Pulmonary artery endothelial cell (primary cell): Measurements from ENCODE around the gene HK1. TPM values are rescaled to one million over a fixed set of nuclear protein-coding genes. Genes with fewer than 3 reads are reported as not detected.
"Not testable (repeated sequence)": the region's sequence is repeated elsewhere in the genome, so short reads cannot be mapped to it uniquely, and the experiment has no call there.

ENCODE experiments used
- DNase-seq: peaks from one replicate; pipeline ENCODE4 v3.0.0-alpha.2; 2011; ENCODE audit warnings: low read depth, low spot score
- total RNA-seq: library from RNA; depleted of rRNA; stranded (reverse); fragments of >200 nt; gene quantifications from 2 replicates; pipeline ENCODE4 v1.2.3, GENCODE V29; 2014

Gene HK1
- total RNA-seq, 1 donor from 2014 or later, result 157 TPM

DNA sequence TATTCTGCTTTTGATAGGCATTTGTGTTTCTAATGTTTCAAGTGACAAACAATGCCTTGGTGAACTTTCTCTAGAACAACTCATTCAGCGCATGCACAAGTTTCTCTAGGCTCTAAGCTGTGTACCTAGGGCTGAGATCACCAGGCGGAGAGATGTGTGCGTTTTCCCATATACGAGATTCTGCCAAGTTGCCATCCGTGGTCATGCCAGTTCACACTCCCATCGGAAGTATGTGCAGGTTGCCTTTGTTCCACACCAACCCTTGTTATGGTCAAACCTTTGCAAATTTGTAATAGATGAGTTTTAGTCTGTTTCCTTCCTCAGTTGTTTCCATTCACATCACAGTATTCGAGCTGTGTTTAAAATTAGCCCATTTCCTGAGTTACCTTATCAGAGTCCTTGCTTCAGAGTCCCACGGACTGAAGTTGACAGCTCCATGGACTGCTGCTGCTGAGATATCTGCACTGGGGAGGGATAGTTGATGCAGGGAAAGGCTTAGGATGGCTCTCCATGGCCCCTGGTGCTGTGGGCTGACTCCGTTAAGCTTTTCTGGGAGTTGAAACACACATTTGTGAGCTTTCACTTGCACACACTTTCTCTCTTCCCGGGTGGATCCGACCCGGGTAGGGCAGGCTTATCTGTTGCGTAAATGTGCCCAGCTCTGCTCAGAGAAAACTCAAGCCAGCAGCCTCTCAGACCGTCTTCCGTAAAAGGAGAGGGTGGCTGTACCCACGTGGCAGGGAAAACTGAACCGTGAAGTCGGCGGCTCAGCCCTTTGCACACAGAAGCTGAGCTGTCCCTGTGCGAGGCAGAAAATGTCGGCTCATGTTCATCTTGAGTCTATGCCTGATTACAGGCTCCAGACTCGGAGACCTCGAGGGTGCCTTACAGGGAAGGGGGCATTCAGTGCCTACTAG is 49.4 kb downstream of the HK1 start:
- no peak for DNase-seq

DNA sequence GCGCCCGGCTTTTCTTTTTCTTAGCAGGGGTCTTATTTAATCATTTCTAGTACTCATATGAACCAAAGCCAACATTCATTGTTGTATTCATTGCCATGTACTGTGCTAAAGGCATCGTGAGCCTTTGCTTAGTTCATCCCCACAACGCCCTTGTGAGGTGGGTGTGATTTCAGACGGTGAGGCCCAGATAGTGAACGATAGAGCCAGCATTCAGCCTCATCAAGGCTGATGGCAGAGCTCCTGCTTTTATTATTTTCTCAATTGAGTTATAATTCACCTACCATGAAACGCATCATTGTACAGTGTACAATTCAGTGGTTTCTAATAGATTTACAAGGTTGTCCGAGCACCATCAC is 50.1 kb downstream of the HK1 start:
- no peak for DNase-seq

DNA sequence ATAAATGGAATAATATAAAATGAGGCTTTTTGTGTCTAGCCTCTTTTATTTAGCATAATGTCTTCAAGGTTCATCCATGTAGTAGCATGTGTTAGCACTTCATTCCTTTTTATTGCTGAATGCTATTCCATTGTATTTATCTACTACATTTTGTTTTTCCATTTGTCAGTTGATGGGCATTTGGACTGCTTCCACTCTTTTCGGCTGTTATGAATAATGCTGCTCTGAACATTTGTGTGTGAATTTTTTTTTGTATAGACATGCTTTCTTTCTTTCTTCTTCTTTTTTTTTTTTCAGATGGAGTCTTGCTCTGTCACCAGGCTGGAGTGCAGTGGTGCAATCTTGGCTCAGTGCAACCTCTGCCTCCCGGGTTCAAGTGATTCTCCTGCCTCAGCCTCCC is 50.6 kb downstream of the HK1 start:
- DNase-seq, result not testable (repeated sequence)

DNA sequence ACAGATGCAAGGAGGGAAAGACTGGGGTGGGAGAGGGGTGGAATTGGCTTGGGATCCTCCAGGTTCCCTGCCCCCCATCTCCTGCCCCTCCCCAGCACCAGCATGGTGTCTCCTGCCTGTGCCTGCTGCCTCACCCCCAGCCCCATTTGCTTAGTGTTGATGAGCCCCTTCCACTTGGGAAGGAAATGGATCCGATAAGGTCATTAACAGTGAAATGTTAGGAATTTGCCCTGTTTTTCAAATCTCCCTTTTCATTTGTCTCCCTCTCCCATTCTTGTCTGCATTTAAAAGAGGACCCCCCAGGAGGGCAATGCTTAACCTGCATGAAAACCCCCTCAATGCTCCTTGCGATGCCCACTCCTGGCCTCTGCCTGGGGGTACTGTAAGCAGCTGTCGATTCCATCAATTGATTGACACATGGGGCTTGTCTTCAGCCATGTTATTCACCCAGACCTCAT is 51.5 kb downstream of the HK1 start:
- no peak for DNase-seq

DNA sequence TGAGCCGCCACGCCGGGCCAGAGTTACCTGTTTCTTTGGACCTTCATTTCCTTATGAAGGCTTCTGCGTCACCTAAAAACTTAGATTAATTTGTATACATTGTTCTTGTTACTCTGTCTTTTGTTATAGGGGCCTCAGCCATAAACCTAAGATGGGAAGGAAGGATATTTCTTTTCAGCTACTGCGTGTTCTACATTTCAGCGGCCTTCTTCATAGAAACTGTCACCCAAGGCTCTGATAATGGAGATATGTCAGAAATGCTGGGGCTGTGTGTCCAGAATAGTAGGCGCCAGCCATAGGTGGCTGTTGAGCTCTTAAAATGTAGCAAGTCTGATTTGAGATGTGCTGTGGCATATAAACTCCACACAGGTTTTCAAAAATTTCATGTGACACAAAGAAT is 52.9 kb downstream of the HK1 start:
- DNase-seq, result no peak

DNA sequence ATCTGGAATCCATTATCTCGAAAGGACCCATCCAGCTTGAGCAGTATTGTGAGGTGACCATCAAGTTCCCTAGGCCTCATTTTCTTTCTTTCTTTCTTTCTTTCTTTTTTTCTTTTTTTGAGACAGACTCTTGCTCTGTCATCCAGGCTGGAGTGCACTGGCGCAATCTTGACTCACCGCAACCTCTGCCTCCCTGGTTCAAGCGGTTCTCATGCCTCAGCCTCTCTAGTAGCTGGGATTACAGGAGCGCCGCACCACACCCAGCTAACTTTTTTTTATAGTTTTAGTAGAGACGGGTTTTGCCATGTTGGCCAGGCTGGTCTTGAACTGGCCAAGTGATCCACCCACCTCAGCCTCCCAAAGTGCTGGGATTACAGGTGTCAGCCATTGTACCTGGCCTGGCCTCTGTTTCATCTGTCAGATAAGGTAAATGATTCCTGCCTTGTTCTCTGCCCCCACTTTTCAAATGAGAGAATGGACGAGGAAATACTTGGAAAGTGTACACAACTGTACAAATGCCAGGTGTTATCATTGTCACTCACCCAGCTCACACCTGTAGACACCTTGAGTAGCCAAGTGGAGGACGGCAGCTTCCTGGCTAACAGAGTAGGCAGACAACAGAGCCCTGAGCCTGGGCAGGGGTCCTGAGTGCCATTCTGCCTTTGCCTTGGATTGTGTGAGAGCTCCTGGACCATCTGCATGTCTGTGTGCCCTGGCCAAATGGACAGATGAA is 54.1 kb downstream of the HK1 start:
- no peak for DNase-seq

DNA sequence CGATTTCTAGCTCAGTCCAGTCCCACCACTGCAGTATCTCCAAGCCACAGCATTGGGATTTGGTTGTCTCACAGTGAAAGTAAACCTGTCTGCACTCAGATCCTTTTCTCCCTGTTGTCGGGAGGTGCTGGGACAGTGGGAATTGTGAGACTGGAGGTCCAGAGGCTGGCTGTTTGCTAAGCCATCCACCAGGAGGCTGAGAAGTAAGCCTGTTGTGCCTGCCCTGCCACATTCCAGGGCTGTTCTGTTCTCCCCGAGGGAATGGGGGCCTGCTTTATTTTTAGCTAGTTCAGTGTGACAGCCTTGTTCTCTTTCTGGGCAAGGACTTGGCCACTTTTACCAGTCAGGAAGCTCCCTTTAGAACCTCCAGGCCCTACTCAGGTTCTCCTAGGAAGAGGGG is 54.9 kb downstream of the HK1 start:
- DNase-seq, result no peak

DNA sequence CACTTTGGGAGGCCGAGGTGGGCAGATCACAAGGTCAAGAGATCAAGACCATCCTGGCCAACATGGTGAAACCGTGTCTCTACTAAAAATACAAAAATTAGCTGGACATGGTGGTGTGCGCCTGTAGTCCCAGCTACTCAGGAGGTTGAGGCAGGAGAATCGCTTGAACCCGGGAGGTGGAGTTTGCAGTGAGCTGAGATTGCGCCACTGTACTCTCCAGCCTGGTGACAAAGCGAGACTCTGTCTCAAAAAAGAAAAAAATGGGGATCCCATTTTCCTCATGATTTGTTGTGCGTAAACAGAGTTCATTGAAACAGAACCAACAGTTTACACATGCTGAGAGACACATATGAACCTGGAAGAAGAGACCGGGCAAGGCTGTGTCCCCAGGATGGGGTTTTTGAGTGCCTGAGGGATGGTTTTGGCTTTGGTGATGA is 55.6 kb downstream of the HK1 start:
- not testable (repeated sequence) for DNase-seq

DNA sequence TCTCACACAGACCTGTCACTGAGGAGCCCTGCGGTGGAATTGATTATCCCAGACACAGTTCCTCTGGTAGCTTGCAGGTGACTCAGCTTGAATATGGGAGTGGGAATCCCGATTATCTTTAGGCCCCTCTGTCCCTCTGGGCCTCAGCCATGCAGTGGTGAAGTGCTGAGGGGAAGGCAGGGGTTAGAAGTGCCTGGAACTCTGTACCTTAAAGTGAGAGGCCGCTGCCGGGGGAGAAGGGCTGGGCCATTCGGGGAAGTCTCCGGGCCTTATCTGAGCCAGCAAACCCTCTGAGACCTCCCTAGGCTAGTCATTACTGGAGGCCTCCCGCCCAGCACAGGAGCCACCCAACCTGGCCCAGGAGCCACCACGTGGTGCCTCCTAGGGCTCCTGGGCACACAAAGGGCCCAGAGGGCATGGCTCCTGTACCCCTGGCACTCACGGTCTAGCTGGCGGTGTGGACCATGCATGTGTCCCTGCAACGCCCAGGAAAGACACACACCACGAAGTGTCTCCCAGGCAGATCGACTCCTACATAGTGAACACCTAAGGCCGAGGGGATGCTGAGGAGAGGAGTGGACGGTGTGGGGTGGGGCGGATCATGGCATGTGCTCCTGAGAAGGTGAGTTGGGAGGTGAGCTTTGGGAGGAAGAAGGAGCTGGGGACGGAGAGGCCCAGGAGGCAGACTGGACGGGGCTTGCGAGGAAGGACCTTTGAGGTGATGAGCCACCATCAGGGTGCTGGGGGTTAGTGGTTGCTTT is 56.2 kb downstream of the HK1 start:
- no peak for DNase-seq

DNA sequence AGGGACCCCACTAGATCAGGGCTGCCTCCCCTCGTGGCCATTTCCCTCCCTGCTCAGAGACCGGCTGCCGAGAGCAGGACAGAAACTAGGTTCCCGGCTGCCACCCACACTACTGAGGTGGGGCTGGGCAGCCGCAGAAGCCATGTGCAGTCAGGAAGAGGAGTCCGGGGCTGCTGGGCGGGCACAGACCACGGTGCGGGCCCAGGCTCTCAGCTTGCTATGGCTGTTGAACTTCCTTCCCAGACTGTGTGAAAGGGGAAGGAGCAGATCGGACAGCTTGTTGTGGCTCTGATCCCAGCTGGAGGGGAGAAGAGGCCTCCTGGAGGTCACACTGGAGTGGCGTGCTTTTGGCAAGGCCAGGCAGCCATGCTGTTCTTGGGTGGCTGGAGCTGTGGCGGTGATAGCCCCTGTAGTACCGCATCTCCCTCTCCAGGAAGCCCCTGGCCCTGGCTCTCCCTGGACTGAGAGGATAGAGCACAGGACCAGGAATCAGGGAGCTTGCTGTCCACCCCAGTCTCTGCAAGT is 56.8 kb downstream of the HK1 start:
- DNase-seq, result no peak

DNA sequence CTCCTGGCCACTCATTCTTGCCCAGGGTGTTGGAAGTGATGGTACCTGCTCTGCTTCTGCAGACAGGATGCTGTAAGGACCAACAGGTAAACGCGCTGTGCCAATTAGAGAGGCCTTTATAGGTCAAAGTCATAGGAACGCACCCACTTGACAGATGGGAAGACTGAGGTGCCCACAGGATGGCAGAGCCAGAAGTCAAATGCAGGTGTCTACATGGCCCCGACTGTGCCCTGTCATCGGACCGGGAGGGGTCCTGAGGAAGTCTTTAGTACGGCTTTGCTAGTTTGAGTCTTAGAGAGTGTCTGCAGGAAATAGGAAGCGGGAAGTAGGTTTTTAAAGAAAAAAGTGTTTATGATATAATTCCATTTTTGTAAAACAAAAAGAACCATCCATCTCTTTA is 57.3 kb downstream of the HK1 start:
- DNase-seq, result no peak

DNA sequence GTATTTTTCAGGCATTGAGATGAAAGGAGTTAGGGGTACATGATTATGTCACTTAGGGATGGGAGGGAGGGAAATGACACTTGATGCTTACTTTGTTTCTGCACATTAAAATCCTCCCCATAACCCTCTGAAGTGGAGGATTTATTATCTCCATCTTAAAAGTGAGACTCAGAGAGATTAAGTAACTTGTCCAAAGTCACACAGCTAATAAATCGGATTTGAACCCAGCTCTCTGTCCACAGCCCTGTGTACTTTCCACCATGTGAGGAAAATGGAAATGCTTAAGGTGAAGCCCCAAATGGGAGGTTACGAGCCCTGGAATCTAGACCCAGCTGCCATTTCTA is 58.6 kb downstream of the HK1 start:
- DNase-seq, result no peak

DNA sequence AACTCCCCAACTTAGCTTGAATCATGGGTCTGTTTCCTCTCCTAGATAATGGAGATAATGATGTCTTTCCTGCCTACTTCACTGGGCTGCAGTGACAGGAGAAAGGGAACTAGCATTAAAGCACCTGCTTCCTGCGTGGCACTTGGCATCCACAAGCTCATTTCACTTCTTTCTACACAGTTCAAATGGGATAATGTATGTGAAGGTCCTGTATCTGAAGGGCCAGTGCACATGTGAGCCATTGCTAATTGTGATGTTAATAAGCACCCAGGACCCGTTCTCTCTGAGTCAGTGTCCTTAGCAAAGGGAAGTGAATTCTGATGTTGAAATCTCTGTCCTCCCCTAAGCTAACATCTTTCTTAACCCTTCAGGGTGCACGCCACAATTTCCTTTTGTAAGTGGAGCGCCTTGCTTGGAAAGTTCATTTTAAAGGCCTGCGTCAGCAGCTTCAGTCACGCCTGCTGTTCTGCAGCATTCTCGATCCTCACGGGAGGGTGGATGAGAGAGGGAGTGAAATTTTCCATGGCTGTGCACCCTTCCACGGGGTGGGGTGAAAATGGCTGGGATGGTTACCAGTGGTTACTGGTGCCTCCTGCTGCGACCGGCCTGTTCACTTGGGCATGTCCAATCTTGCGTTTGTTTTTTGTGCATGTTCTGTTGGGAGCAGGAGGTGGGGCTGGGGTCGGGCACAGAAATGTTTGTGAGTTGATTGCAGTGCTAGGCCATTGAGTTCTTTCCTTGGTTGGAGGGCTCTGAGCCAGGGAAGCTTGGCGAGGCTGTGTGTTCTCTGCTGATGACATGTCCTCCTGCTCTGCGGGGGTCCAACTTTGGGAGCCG is 59.2 kb downstream of the HK1 start:
- no peak for DNase-seq

DNA sequence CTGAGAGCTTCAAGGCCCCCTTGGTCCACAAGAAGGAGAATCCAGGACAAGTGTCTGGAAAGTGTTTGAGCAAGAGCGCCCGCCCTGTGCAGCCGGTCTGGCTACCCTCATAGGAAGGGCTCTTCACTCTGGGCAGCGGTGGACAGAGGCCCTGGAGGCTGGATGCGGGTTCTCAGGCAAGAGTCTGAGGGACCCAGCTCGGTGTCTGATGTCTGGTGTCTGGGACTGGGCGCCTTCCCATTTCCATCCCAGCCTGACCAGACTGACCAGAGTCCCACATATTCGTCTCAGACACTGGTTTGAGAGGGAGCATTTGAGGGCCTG is 59.8 kb downstream of the HK1 start:
- DNase-seq, result no peak

DNA sequence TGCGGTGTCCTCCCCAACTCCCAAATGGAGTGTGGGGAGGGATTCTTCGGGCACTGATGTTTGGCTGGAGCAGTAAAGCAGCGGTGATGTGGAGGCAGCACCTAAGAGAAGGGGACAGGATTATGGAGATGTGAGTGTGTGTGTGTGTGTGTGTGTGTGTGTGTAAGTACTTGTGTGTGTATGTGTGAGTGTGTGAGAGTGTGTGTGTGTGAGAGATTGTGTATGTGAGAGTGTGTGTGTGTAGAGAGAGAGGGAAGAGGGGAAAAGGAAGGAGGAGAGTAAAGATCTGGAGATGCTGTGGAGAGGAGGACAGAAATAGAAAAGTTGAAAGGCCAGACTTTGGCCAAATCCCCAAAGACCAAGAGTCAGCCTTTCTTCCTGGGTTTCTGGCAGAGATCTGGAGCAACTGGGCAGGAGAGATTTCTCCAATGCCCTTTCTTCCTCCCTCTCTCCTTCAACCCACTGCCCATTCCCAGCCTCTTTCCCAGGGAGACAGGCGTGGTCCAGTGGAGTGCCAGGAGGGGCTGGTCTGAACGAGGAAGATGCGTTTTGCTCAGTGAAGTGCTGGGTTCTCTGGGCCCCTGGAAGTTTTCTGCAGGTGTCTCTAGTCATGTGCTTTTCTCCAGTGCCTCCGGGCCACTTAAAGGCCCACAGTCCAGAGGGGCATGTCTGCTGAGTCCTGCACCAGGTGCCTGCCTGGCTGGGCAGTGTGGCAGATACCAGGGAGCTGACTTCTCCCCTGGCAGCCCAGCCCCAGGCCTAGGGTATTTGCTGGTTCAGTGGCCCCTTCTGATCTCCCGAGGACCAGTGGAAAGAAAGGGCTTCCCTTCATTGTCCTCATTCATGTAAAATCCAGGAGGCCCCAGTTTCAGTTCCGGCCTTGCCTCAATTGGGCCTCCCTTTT is 60.5 kb downstream of the HK1 start:
- no peak for DNase-seq

DNA sequence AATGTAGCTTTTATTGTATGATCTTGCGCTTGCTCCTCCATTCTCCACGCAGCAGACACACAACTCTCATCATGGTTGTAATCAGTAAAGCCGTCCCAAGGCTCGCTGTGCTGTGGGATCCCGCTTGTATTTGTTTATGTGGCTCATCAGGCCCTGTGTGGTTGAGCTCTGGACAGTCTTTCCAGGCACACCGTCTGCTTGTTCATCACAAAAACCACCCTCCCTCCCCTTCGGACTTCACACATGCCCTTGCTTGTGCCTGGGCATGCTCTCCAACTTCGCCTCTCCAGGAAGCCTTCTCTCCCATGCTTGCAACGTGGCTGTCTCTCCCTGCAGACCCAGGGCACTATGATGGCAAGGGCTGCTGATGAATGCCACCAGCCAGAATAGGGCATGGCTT is 62.4 kb downstream of the HK1 start:
- no peak for DNase-seq

DNA sequence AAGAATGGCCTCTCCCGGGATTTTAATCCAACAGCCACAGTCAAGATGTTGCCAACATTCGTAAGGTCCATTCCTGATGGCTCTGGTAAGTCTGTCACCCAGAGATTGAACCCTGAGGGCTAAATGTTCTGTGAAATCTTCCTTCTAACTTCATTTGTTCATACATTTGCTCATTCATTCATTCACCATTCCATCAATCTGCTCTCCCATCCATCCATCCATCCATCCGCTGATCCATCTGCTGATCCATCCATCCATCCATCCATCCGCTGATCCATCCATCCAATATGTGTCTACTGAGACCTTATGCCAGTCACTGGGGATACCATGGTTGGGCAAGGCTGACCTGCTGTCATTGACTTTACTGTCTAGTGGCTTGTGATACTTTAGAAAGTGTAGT is 65.6 kb downstream of the HK1 start:
- DNase-seq, result no peak

DNA sequence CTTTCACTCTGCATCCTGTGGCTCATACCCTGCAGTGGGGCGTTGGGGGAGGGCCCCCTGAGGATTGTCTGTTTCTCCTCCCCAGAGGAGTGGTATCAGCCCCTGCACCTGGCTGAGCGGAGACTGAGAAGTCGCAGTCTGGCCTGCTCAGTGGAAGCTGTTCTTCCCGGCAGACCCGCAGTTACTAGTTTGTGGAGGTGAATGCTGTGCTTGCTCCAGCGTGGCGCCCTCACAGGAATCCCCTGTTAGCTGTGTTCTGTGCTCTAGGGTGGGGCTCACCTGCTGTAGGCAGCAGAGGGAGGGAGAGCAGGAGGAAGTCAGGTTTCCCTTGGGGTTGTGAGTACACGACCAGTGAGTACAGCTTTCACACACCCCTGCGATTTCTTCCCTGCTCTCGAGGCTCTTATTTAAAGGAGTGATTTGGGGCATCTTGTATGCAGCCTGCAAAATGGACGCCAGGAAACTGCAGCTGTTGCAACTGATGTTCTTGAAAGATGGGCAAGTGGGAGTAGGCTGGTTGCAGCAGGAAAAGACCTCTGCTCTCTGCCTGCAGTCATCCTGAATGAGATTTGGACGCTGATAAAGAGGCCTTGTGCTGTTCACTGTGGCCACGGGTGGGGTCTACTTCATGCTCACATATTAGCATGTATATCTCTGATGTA is 66.4 kb downstream of the HK1 start:
- DNase-seq, result no peak

DNA sequence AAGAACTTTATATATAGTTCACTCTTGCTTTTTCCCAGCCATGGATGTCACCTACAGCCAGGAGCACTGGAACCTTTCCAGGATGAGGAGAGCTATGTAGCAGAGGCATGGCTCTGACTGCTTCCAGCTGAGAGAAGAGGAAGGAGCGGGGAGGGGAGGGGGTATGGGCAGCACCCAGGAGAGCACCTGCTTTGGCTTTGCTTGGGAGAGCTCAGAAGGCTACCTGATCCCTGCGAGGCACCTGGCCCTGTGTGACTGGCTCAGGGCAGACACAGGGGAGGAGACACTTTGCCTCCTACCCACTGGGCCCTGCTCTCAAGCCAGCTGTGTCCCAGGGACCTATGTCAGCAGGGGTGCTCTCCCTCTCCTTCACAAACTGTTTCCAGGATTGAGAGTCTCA is 67.1 kb downstream of the HK1 start:
- DNase-seq, result no peak
